Measurements from ENCODE around the gene YIPF3. TPM values are rescaled to one million over a fixed set of nuclear protein-coding genes. Genes with fewer than 3 reads are reported as not detected.

Gene YIPF3
- total RNA-seq, 1 donor from 2014 or later = 136 TPM

GRCh38 chr6:43523284-43523683, 6.6 kb upstream of the YIPF3 start:
- Mint-ChIP-seq H3K4me3 (ENCODE audit: low read depth) (no peak overlapping the region), H3K4me1 (ENCODE audit: low read depth) (no peaks in the 10 kb centered on the region), H3K9me3 (ENCODE audit: low read depth) (no peaks in the 10 kb centered on the region), H3K27ac (no peak overlapping the region), H3K36me3 (ENCODE audit: insufficient read depth) (peaks cover 19% of the 10 kb centered on the region), H3K27me3 (no peaks in the 10 kb centered on the region)
- TF ChIP-seq CTCF (IDR thresholded peaks at IDR 0.05; ENCODE audit: unreplicated experiment) = no peak
- no peak for DNase-seq (ENCODE audit: low spot score, unreplicated experiment)

GRCh38 chr6:43522547-43523261, 6.0 kb upstream of the YIPF3 start:
- Mint-ChIP-seq H3K4me1 (ENCODE audit: low read depth) (no peaks in the 10 kb centered on the region), H3K9me3 (ENCODE audit: low read depth) (no peaks in the 10 kb centered on the region), H3K27ac (peak overlapping the region; percentile 9), H3K4me3 (ENCODE audit: low read depth) (no peak overlapping the region), H3K27me3 (no peaks in the 10 kb centered on the region), H3K36me3 (ENCODE audit: insufficient read depth) (peaks cover 19% of the 10 kb centered on the region)
- DNase-seq (ENCODE audit: low spot score, unreplicated experiment) = no peak
- no peak for TF ChIP-seq CTCF (IDR thresholded peaks at IDR 0.05; ENCODE audit: unreplicated experiment)

GRCh38 chr6:43521836-43522235, 5.1 kb upstream of the YIPF3 start:
- Mint-ChIP-seq H3K27ac (no peak overlapping the region), H3K4me3 (ENCODE audit: low read depth) (no peak overlapping the region), H3K36me3 (ENCODE audit: insufficient read depth) (peaks cover 16% of the 10 kb centered on the region), H3K27me3 (no peaks in the 10 kb centered on the region), H3K9me3 (ENCODE audit: low read depth) (no peaks in the 10 kb centered on the region), H3K4me1 (ENCODE audit: low read depth) (no peaks in the 10 kb centered on the region)
- no peak for TF ChIP-seq CTCF (IDR thresholded peaks at IDR 0.05; ENCODE audit: unreplicated experiment)
- no peak for DNase-seq (ENCODE audit: low spot score, unreplicated experiment)

- Mint-ChIP-seq H3K9me3 (ENCODE audit: low read depth) (no peaks in the 10 kb centered on the region), H3K36me3 (ENCODE audit: insufficient read depth) (peaks cover 14% of the 10 kb centered on the region), H3K4me1 (ENCODE audit: low read depth) (peaks cover 13% of the 10 kb centered on the region), H3K4me3 (ENCODE audit: low read depth) (no peak overlapping the region), H3K27ac (no peak overlapping the region), H3K27me3 (no peaks in the 10 kb centered on the region)
- DNase-seq (ENCODE audit: low spot score, unreplicated experiment) = no peak
- no peak for TF ChIP-seq CTCF (IDR thresholded peaks at IDR 0.05; ENCODE audit: unreplicated experiment)
These were observed 3.4 kb upstream of the YIPF3 start for GRCh38 chr6:43520097-43520496.

GRCh38 chr6:43517505-43518357, 1.0 kb upstream of the YIPF3 start:
- no peaks in the 10 kb centered on the region for H3K9me3 Mint-ChIP-seq (ENCODE audit: low read depth)
- DNase-seq (ENCODE audit: low spot score, unreplicated experiment) = no peak
- no peak overlapping the region for H3K4me3 Mint-ChIP-seq (ENCODE audit: low read depth)
- peaks cover 19% of the 10 kb centered on the region for H3K36me3 Mint-ChIP-seq (ENCODE audit: insufficient read depth)
- no peak overlapping the region for H3K27ac Mint-ChIP-seq
- no peaks in the 10 kb centered on the region for H3K27me3 Mint-ChIP-seq
- no peak for TF ChIP-seq CTCF (IDR thresholded peaks at IDR 0.05; ENCODE audit: unreplicated experiment)
- peaks cover 14% of the 10 kb centered on the region for H3K4me1 Mint-ChIP-seq (ENCODE audit: low read depth)

Data from progenitor cell of endocrine pancreas (in vitro differentiated cells).